Gastroesophageal sphincter (tissue), 4 donors: Measurements from ENCODE around the gene COCH. TPM values are rescaled to one million over a fixed set of nuclear protein-coding genes. Genes with fewer than 3 reads are reported as not detected.

Experiments used
- ATAC-seq: fragments of 150-250 bp; one replicate; pipeline ENCODE4 v1.9.1; 2016; ENCODE audit warnings: mild to moderate bottlenecking, moderate library complexity
- H3K27ac ChIP-seq, 4 donors: fragments of 200-600 bp; sonication (generic) in 3 of 4; 1 replicate in 3 of 4; 2 replicates in 1 of 4; pipeline ENCODE4 v1.5.1; 2016 to 2019
- H3K27me3 ChIP-seq: fragments of 200-600 bp; sonication (generic); one replicate; pipeline ENCODE4 v1.5.1; 2019
- H3K36me3 ChIP-seq, 2 donors: fragments of 200-600 bp; sonication (generic); one replicate each; pipeline ENCODE4 v1.5.1; 2019; ENCODE audit warnings: control low read depth in 1 of 2
- H3K4me1 ChIP-seq, 3 donors: fragments of 200-600 bp; sonication (generic); 1 replicate in 2 of 3; 2 replicates in 1 of 3; pipeline ENCODE4 v1.5.1; 2016 to 2019; ENCODE audit warnings: control low read depth in 2 of 3
- H3K4me3 ChIP-seq, 2 donors: fragments of 200-600 bp; sonication (generic); one replicate each; pipeline ENCODE4 v1.5.1; 2019; ENCODE audit warnings: mild to moderate bottlenecking in 1 of 2, moderate library complexity in 1 of 2
- H3K9me3 ChIP-seq, 3 donors: fragments of 200-600 bp; sonication (generic); one replicate each; pipeline ENCODE4 v1.5.1; 2017 to 2019; ENCODE audit warnings: control low read depth in 2 of 3
- EP300 ChIP-seq: sonication (generic); formaldehyde crosslinking; IDR thresholded peaks from one replicate; pipeline ENCODE4 v1.6.1; 2017; ENCODE audit warnings: antibody characterized with exemption, mild to moderate bottlenecking
- POLR2A ChIP-seq, 2 donors: fragments of 450-650 bp; IDR thresholded peaks; one replicate each; pipeline ENCODE4 v1.6.1; 2017; ENCODE audit warnings: antibody characterized with exemption in 2 of 2, mild to moderate bottlenecking in 2 of 2, moderate library complexity in 1 of 2
- POLR2AphosphoS5 ChIP-seq: sonication (generic); formaldehyde crosslinking; IDR thresholded peaks from one replicate; pipeline ENCODE4 v1.6.1; 2017; ENCODE audit warnings: antibody characterized with exemption
- WGBS, 2 donors: methylation state at CpG; one replicate each; pipeline ENCODE4 v1.1.5; 2018; ENCODE audit warnings: low coverage in 1 of 2; 5-methylcytosine and 5-hydroxymethylcytosine counted together
- total RNA-seq, 4 donors: library from RNA; depleted of rRNA; stranded (reverse); fragments of >200 nt; gene quantifications; one replicate each; pipeline ENCODE4 v1.1.0, GENCODE V29; 2016
- TF ChIP-seq, protein P1 (sequence below), 4 experiments: fragments of 200-600 bp in 2 of 4; fragments of 450-650 bp in 2 of 4; sonication (generic) in 1 of 4; IDR thresholded peaks; one replicate each; pipeline ENCODE4 v1.5.1; 2017 to 2019; ENCODE audit warnings: antibody characterized with exemption in 4 of 4, mild to moderate bottlenecking in 2 of 4, moderate library complexity in 2 of 4

COCH gene
- total RNA-seq, 4 donors from 2014 or later: 0.16 to 5.4 (median 2.1) TPM

DNA sequence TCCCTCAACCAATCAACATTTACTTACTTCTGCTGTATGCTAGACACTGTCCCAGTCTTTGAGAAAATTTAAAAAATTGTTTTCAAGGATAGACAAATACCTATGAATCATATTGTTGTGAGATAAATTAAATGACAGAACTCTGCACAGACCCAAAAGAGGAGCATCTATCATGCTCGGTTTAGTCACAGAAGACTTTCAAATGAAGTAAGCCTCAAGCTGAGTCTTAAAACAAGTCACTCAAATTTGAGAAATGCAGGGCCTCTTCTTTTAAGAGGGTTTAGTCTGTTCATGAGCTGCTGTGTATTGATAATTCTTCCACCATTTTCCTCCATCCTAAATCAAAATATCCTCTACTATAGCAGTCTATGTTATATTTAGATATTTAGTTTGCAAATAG lies 24.4 kb upstream of the COCH start:
- WGBS, 2 donors: 69 to 92% methylated on average over 1 of the region's 1 CpG
- Histone ChIP-seq H3K36me3 (no peaks in the 10 kb centered on the region), H3K27me3 (no peaks in the 10 kb centered on the region), H3K27ac (no peak overlapping the region), H3K9me3 (no peaks in the 10 kb centered on the region), H3K4me1 (no peaks in the 10 kb centered on the region), H3K4me3 (no peak overlapping the region)
- TF ChIP-seq POLR2AphosphoS5 (no peak), POLR2A (IDR thresholded peaks at IDR 0.05) (no peak), EP300 (no peak)
- TF ChIP-seq, protein P1, sequence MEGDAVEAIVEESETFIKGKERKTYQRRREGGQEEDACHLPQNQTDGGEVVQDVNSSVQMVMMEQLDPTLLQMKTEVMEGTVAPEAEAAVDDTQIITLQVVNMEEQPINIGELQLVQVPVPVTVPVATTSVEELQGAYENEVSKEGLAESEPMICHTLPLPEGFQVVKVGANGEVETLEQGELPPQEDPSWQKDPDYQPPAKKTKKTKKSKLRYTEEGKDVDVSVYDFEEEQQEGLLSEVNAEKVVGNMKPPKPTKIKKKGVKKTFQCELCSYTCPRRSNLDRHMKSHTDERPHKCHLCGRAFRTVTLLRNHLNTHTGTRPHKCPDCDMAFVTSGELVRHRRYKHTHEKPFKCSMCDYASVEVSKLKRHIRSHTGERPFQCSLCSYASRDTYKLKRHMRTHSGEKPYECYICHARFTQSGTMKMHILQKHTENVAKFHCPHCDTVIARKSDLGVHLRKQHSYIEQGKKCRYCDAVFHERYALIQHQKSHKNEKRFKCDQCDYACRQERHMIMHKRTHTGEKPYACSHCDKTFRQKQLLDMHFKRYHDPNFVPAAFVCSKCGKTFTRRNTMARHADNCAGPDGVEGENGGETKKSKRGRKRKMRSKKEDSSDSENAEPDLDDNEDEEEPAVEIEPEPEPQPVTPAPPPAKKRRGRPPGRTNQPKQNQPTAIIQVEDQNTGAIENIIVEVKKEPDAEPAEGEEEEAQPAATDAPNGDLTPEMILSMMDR (IDR thresholded peaks at IDR 0.05): no peak
- ATAC-seq: no peak

DNA sequence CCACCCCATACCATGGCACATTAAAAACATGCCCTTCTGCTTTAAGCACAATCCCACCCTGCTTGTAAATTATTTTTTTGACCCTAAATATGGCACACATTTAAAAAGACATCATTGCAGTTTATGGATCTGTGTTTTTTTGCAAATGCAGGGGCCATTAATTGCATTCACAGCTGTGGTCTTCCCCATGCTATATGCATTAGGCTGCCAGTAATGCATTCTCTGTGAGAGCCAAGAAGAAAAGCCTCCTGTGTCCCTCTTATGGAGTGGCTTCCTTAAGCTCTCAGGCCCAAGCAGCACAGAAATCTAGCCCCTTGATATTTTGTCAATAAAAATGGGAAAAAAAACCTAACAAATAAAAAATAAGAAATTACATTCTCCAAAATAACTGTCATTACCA lies 20.4 kb upstream of the COCH start:
- Histone ChIP-seq H3K4me1 (no peaks in the 10 kb centered on the region), H3K36me3 (no peaks in the 10 kb centered on the region), H3K27ac (no peak overlapping the region), H3K4me3 (no peak overlapping the region), H3K27me3 (no peaks in the 10 kb centered on the region), H3K9me3 (no peaks in the 10 kb centered on the region)
- TF ChIP-seq, protein P1 (IDR thresholded peaks at IDR 0.05): no peak
- TF ChIP-seq POLR2AphosphoS5: no peak
- TF ChIP-seq EP300: no peak
- TF ChIP-seq POLR2A (IDR thresholded peaks at IDR 0.05): no peak
- no peak for ATAC-seq

DNA sequence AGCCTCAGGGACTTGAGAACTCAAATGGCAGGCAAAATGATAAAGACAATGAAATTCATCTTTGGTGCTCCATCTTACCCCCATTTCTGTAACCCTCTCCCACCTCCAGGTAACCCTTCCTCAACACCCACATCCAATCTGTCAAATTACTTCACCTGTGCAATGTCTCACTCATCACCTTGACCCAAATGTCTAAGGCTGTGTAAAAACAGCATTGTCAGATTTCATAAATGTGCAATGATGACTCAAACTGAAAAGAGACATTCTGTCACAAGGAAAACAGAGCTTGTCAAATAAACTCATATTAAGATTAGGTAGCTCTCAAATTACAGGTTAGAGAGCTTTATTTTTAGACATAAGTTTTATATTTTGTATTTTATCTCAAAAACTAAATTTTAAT lies 19.9 kb upstream of the COCH start:
- ATAC-seq: no peak
- no peaks in the 10 kb centered on the region for H3K36me3 ChIP-seq

DNA sequence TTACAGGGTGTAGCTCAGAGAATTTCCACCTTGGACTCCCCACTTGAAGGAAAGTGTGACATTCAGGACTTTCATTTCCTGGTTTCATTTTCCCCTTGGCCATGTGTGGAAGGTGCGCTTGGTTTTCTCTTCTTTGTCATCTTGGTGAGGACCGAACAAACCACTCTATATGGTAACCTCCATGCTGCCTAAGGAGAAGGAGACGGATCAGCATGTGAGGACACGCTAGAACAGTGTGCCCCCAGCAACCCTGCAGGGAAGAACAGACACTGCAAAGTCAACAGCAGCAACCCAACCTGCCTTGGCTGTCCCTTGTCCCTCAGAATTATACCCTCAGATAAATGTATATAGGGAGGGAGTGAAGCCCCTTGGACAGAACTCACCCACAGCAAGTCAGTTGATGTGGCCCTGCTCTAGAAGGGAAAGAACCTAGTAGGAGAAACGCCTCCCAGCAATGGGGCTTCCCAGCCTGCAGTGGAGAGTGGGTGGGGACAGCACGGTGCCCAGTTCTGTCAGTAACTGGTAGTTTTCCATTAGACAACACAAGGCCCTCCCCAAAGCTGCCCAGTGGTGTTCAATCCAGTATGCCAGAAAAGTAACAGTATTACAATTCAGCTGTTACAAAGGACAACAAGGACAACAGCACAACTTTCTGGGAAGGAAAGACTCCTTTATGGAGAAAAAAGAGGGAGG lies 18.9 kb upstream of the COCH start:
- Histone ChIP-seq H3K4me3 (no peak overlapping the region), H3K27ac (no peak overlapping the region), H3K27me3 (no peaks in the 10 kb centered on the region), H3K9me3 (no peaks in the 10 kb centered on the region), H3K36me3 (no peaks in the 10 kb centered on the region), H3K4me1 (no peaks in the 10 kb centered on the region)
- ATAC-seq: no peak
- TF ChIP-seq POLR2AphosphoS5 (no peak), EP300 (no peak), POLR2A (IDR thresholded peaks at IDR 0.05) (no peak)
- TF ChIP-seq, protein P1 (IDR thresholded peaks at IDR 0.05): no peak
- 89% methylated on average over 5 of the region's 6 CpGs; no CpG with 5 or more reads in 1 of the 2 donors for WGBS, 2 donors

More for the DNA sequence above, 19.9 kb upstream of the COCH start:
- no peak overlapping the region for H3K27ac ChIP-seq
- H3K4me3 ChIP-seq: no peak overlapping the region
- H3K9me3 ChIP-seq: no peaks in the 10 kb centered on the region
- H3K4me1 ChIP-seq: no peaks in the 10 kb centered on the region
- TF ChIP-seq POLR2AphosphoS5 (no peak), POLR2A (IDR thresholded peaks at IDR 0.05) (no peak), EP300 (no peak)
- TF ChIP-seq, protein P1 (IDR thresholded peaks at IDR 0.05): no peak
- no peaks in the 10 kb centered on the region for H3K27me3 ChIP-seq

DNA sequence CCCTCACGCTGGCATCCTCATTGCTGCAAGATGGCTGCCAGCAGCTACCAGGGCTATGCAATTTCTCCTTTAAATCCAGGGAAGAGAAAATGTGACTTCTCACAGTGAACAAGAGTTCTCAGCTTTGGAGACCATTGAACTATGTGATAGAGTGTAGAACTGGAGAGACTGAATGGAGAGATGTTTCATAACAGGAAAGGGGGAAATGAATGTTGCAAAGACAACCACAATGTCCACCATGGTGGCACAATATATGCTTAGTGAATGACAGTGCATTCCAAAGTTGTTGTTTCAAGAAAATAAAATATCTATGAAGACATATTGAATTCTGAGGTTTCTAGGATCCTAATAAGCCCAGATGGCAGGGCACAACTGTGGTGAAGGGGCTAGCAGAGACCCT lies 13.2 kb upstream of the COCH start:
- ATAC-seq: no peak
- no peaks in the 10 kb centered on the region for H3K27me3 ChIP-seq
- no peaks in the 10 kb centered on the region for H3K4me1 ChIP-seq
- 75% methylated on average over 1 of the region's 1 CpG; no CpG with 5 or more reads in 1 of the 2 donors for WGBS, 2 donors
- TF ChIP-seq, protein P1 (IDR thresholded peaks at IDR 0.05): no peak
- TF ChIP-seq POLR2A (IDR thresholded peaks at IDR 0.05): no peak
- no peak for TF ChIP-seq EP300
- no peak for TF ChIP-seq POLR2AphosphoS5
- H3K9me3 ChIP-seq: no peaks in the 10 kb centered on the region
- H3K27ac ChIP-seq: no peak overlapping the region
- no peak overlapping the region for H3K4me3 ChIP-seq
- no peaks in the 10 kb centered on the region for H3K36me3 ChIP-seq
